OCI-LY3 (cell line): ENCODE measurements around the gene SERPINE2.
A peak's percentile ranks its signal among the peaks of the same experiment; 100 is the strongest.

ENCODE experiments used
- H2AFZ ChIP-seq: fragments of 200-600, 300-600 bp; shearing (Covaris generic); 2 replicates; pipeline ENCODE4 v1.6.0; 2014; ENCODE audit warnings: antibody characterized with exemption, low read depth, low read length
- H3K27ac ChIP-seq: fragments of 200-600, 300-600 bp; sonication (generic); 2 replicates; pipeline ENCODE4 v1.5.1; 2014; ENCODE audit warnings: mild to moderate bottlenecking, low read length, moderate library complexity, mixed read lengths
- H3K27me3 ChIP-seq: fragments of 200-600, 300-600 bp; sonication (generic); 2 replicates; pipeline ENCODE4 v1.6.1; 2014; ENCODE audit warnings: low read depth, low read length, mixed read lengths
- H3K36me3 ChIP-seq: fragments of 200-600, 300-600 bp; sonication (generic); replicated peaks from 2 replicates; pipeline ENCODE3; 2014; ENCODE audit warnings: low read depth, low read length, mixed read lengths
- H3K4me1 ChIP-seq: fragments of 300-600, 200-600 bp; sonication (generic); 2 replicates; pipeline ENCODE4 v1.6.1; 2014; ENCODE audit warnings: low read length, mixed read lengths
- H3K4me2 ChIP-seq: fragments of 200-600, 300-600 bp; sonication (generic); 2 replicates; pipeline ENCODE4 v1.6.1; 2014; ENCODE audit warnings: low read length, mixed read lengths
- H3K4me3 ChIP-seq: fragments of 300-600, 200-600 bp; sonication (generic); 2 replicates; pipeline ENCODE4 v1.5.1; 2014; ENCODE audit warnings: antibody characterized with exemption, mild to moderate bottlenecking, low read length, moderate library complexity
- H3K79me2 ChIP-seq: fragments of 300-600, 200-600 bp; shearing (Covaris generic); 2 replicates; pipeline ENCODE4 v1.6.1; 2014; ENCODE audit warnings: mild to moderate bottlenecking, low read length, mixed read lengths
- H3K9ac ChIP-seq: fragments of 300-600, 200-600 bp; shearing (Covaris generic); 2 replicates; pipeline ENCODE4 v1.6.0; 2014; ENCODE audit warnings: mild to moderate bottlenecking, low read length, moderate library complexity
- H3K9me3 ChIP-seq: fragments of 200-600, 300-600 bp; shearing (Covaris generic); 2 replicates; pipeline ENCODE4 v1.6.1; 2014; ENCODE audit warnings: low read length, mixed read lengths; ENCODE audit not compliant: insufficient read depth
- H4K20me1 ChIP-seq: fragments of 200-600, 300-600 bp; sonication (generic); 2 replicates; pipeline ENCODE4 v1.6.1; 2016; ENCODE audit warnings: low read length, mixed read lengths; ENCODE audit not compliant: insufficient read depth
- EZH2phosphoT487 ChIP-seq: fragments of 200-600 bp; shearing (Covaris generic); IDR thresholded peaks from 2 replicates; pipeline ENCODE4 v1.6.1; 2018; ENCODE audit warnings: antibody characterized with exemption, mixed run types, low read depth
- TF ChIP-seq, protein P1 (sequence below): fragments of 200-600, 300-600 bp; sonication (generic); IDR thresholded peaks from 2 replicates; pipeline ENCODE4 v1.5.1; 2014; ENCODE audit warnings: antibody characterized with exemption, low read length, low read depth

The SERPINE2 gene

DNA sequence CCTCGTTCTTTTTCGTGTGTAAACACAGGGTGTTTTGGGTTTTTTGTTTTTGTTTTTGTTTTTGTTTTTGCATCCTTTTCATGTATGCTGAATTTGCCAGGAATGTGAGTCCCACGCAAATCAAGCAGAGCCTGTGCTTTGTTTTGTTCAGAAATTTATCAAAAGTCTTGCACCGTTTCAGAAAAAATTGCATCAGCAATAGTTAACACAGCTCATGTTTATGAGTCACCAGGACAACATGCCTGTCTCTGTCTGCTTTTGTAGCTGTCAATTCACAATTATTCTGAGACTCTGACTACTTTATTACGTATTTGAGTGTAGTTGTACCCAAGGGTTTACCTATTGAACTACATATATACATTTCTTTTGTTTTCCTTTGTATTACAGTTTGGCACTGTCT lies 43.5 kb downstream of the SERPINE2 start:
- Histone ChIP-seq H3K79me2 (no peaks in the 10 kb centered on the region), H3K27me3 (no peaks in the 10 kb centered on the region), H4K20me1 (no peaks in the 10 kb centered on the region), H3K4me1 (no peaks in the 10 kb centered on the region), H3K9me3 (no peaks in the 10 kb centered on the region), H3K4me3 (no peak overlapping the region), H2AFZ (no peak overlapping the region), H3K36me3 (no peaks in the 10 kb centered on the region), H3K4me2 (no peak overlapping the region), H3K27ac (no peak overlapping the region), H3K9ac (no peak overlapping the region)
- no peak for TF ChIP-seq EZH2phosphoT487
- TF ChIP-seq, protein P1, sequence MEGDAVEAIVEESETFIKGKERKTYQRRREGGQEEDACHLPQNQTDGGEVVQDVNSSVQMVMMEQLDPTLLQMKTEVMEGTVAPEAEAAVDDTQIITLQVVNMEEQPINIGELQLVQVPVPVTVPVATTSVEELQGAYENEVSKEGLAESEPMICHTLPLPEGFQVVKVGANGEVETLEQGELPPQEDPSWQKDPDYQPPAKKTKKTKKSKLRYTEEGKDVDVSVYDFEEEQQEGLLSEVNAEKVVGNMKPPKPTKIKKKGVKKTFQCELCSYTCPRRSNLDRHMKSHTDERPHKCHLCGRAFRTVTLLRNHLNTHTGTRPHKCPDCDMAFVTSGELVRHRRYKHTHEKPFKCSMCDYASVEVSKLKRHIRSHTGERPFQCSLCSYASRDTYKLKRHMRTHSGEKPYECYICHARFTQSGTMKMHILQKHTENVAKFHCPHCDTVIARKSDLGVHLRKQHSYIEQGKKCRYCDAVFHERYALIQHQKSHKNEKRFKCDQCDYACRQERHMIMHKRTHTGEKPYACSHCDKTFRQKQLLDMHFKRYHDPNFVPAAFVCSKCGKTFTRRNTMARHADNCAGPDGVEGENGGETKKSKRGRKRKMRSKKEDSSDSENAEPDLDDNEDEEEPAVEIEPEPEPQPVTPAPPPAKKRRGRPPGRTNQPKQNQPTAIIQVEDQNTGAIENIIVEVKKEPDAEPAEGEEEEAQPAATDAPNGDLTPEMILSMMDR, result no peak

DNA sequence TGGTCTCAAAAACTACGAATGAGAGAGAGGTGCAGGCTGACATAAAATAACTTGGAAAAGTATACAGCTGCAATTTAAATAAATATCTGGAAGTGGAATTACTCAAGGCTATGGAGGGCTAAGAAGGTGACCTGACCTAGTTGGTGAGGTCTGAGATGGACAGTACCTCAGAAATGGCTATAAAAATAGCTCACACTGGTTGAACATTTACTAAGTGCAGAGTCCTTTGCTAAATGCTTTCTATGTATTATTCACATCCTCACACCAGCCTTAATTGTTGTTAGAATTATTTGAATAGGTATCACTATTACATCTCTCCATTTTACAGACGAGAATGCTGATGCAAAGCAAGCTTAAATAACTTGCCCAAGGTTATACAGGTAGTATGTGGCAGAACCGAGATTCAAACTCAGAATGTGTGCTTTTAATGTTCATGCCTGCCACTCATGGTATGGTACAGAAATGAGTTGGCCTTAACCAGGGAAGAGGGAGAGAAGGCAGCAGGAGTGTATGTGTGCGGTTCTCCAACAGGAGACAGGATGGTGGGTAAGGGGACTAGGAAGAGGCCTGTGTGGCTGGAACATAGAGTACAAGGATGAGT lies 44.4 kb downstream of the SERPINE2 start:
- H3K4me1 ChIP-seq, result no peaks in the 10 kb centered on the region
- no peaks in the 10 kb centered on the region for H3K79me2 ChIP-seq
- H3K27ac ChIP-seq, result no peak overlapping the region
- H3K9ac ChIP-seq, result no peak overlapping the region
- no peak overlapping the region for H3K4me2 ChIP-seq
- H3K4me3 ChIP-seq, result no peak overlapping the region
- H3K27me3 ChIP-seq, result no peaks in the 10 kb centered on the region
- no peaks in the 10 kb centered on the region for H3K9me3 ChIP-seq
- no peaks in the 10 kb centered on the region for H3K36me3 ChIP-seq
- TF ChIP-seq, protein P1, result no peak
- no peak for TF ChIP-seq EZH2phosphoT487
- H4K20me1 ChIP-seq, result no peaks in the 10 kb centered on the region
- no peak overlapping the region for H2AFZ ChIP-seq

DNA sequence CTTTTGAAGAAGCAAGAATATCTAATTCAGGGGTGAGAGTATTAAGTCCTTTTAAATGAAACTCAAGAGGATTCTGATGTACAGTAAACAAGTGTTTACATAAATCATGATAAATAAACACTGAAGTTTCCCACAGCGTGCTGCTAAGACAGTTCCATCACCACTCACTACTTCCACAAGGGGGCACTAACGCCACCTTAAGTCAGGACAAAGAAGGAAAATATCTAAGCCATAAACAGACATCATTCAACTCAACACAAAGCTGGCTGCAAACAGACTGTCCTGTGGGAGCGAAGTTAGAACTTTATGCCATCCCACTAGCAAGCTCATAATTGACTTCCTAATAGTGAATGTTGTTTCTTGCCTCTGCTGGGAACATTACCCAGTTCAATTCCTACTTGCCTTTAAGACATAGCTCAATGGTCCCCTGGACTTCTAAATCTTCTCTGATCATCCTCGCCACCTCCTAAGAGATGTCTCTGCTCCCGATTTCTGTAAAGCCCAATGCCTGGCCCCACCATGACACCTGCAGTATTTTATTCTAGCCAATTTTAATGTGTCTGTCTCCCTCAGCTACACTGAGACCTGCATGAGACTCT lies 45.4 kb downstream of the SERPINE2 start:
- no peak overlapping the region for H3K27ac ChIP-seq
- no peak overlapping the region for H2AFZ ChIP-seq
- no peak overlapping the region for H3K4me3 ChIP-seq
- no peak overlapping the region for H3K9ac ChIP-seq
- H3K4me1 ChIP-seq, result no peaks in the 10 kb centered on the region
- H4K20me1 ChIP-seq, result no peaks in the 10 kb centered on the region
- H3K9me3 ChIP-seq, result no peaks in the 10 kb centered on the region
- no peaks in the 10 kb centered on the region for H3K79me2 ChIP-seq
- TF ChIP-seq EZH2phosphoT487, result no peak
- TF ChIP-seq, protein P1, result peak; percentile 68
- no peaks in the 10 kb centered on the region for H3K27me3 ChIP-seq
- H3K36me3 ChIP-seq, result no peaks in the 10 kb centered on the region
- H3K4me2 ChIP-seq, result no peak overlapping the region

DNA sequence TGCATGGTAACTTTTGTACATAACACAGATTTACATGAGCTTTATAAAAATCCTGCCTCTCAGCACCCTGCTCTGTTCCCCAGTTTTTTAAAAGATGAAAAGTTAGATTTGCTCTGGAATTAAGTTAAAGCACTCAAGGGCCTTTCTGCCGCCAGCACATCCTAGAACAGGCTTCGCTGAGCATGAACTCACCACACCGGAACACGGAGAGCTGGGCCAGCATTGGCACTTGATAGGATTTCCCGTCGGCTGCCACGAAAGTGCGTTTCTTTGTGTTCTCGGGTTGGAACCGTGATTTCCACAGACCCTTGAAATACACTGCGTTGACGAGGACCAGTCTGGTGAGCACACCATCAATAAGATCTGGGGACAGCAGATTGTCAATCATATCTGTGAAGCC lies 47.5 kb downstream of the SERPINE2 start:
- Histone ChIP-seq H3K4me1 (no peaks in the 10 kb centered on the region), H3K27ac (no peak overlapping the region), H3K79me2 (no peaks in the 10 kb centered on the region), H3K9me3 (no peaks in the 10 kb centered on the region), H3K4me3 (no peak overlapping the region), H3K4me2 (no peak overlapping the region), H2AFZ (no peak overlapping the region), H3K27me3 (no peaks in the 10 kb centered on the region), H3K36me3 (no peaks in the 10 kb centered on the region), H4K20me1 (no peaks in the 10 kb centered on the region), H3K9ac (no peak overlapping the region)
- TF ChIP-seq, protein P1, result no peak
- TF ChIP-seq EZH2phosphoT487, result no peak
